ENCODE data around the gene ENPEP. TPM values are rescaled to one million over a fixed set of nuclear protein-coding genes. Genes with fewer than 3 reads are reported as not detected.
"Not testable (repeated sequence)": the region's sequence is repeated elsewhere in the genome, so short reads cannot be mapped to it uniquely, and the experiment has no call there.

The ENPEP gene, protein sequence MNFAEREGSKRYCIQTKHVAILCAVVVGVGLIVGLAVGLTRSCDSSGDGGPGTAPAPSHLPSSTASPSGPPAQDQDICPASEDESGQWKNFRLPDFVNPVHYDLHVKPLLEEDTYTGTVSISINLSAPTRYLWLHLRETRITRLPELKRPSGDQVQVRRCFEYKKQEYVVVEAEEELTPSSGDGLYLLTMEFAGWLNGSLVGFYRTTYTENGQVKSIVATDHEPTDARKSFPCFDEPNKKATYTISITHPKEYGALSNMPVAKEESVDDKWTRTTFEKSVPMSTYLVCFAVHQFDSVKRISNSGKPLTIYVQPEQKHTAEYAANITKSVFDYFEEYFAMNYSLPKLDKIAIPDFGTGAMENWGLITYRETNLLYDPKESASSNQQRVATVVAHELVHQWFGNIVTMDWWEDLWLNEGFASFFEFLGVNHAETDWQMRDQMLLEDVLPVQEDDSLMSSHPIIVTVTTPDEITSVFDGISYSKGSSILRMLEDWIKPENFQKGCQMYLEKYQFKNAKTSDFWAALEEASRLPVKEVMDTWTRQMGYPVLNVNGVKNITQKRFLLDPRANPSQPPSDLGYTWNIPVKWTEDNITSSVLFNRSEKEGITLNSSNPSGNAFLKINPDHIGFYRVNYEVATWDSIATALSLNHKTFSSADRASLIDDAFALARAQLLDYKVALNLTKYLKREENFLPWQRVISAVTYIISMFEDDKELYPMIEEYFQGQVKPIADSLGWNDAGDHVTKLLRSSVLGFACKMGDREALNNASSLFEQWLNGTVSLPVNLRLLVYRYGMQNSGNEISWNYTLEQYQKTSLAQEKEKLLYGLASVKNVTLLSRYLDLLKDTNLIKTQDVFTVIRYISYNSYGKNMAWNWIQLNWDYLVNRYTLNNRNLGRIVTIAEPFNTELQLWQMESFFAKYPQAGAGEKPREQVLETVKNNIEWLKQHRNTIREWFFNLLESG
- under 1 TPM in 1 of 6 donors, not detected in 5; 0.16 TPM for polyA plus RNA-seq (ENCODE audit: low read depth in 6 of 6)

- Mint-ChIP-seq H3K27me3 (peaks cover 9 to 42% (median 32%) of the 10 kb centered on the region in 3 donors), H3K27ac (peak within 1 kb of the TSS in 1 of 6 donors; percentile 60), H3K36me3 (peaks cover 0 to 4% of the 10 kb centered on the region in 2 donors), H3K9me3 (no peaks in the 10 kb centered on the region), H3K4me3 (no peak within 1 kb of the TSS), H3K4me1 (no peaks in the 10 kb centered on the region)
- no peak for ATAC-seq (ENCODE audit: low read depth in 2 of 2)
- DNase-seq, result no peak
Observed at GRCh38 chr4:110475881-110476818, at the start of gene ENPEP. Gene ENPEP, plus strand, starts transcription at chr4:110476155. Its CDS starts 260 bp downstream, at chr4:110476415.

DNA sequence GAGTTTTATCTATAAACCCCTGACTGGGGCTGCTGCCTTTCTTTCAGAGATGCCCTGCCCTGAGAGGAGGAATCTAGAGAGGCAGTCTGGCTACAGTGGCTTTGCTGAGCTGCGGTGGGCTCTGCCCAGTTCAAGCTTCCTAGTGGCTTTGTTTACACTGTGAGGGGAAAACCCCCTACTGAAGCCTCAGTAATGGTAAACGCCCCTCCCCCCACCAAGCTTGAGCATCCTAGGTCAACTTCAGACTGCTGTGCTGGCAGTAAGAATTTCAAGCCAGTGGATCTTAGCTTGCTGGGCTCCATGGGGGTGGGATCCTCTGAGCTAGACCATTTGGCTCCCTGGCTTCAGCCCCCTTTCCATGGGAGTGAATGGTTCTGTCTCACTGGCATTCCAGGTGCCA lies 44.1 kb upstream of the ENPEP start:
- not testable (repeated sequence) for H3K4me3 Mint-ChIP-seq; H3K36me3 Mint-ChIP-seq; H3K27ac Mint-ChIP-seq; ATAC-seq (ENCODE audit: low read depth in 2 of 2); H3K4me1 Mint-ChIP-seq; DNase-seq
- Mint-ChIP-seq H3K27me3 (peaks cover 0 to 11% (median 8%) of the 10 kb centered on the region in 3 donors), H3K9me3 (peaks cover 0 to 32% (median 5%) of the 10 kb centered on the region in 7 donors)

DNA sequence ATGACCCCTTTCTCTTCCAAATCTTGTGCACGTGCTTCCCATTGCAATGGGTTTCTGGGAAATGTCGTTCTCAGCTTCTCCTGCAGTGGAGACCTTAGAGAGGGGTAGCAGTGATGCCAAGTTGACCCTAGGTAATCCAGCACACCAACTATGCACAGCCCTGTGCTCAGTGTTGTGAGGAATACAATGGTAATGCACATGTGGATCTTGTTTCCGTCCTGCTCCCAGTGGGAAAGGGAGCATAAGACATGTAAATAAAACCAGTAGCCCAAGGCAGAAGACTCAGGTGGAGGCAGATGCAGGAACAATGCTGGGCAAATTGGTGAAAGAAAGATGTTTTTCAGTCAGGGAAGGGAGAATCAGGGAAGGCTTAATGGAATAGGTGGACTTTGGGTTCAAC lies 38.7 kb upstream of the ENPEP start:
- H3K9me3 Mint-ChIP-seq, result peaks cover 0 to 15% (median 0%) of the 10 kb centered on the region in 7 donors
- not testable (repeated sequence) for H3K36me3 Mint-ChIP-seq; DNase-seq; H3K27me3 Mint-ChIP-seq; ATAC-seq (ENCODE audit: low read depth in 2 of 2); H3K4me3 Mint-ChIP-seq; H3K27ac Mint-ChIP-seq; H3K4me1 Mint-ChIP-seq

GRCh38 chr4:110439209-110439608 lies 36.7 kb upstream of the ENPEP start:
- not testable (repeated sequence) for H3K9me3 Mint-ChIP-seq; DNase-seq; H3K4me3 Mint-ChIP-seq; ATAC-seq (ENCODE audit: low read depth in 2 of 2); H3K4me1 Mint-ChIP-seq; H3K36me3 Mint-ChIP-seq; H3K27ac Mint-ChIP-seq
- peaks cover 5 to 19% (median 6%) of the 10 kb centered on the region in 3 donors for H3K27me3 Mint-ChIP-seq

GRCh38 chr4:110442309-110442708 lies 33.6 kb upstream of the ENPEP start:
- ATAC-seq (ENCODE audit: low read depth in 2 of 2) (no peak), DNase-seq (no peak)
- Mint-ChIP-seq H3K9me3 (peaks cover 0 to 4% (median 0%) of the 10 kb centered on the region in 7 donors), H3K4me3 (no peak overlapping the region), H3K27ac (no peak overlapping the region), H3K36me3 (no peaks in the 10 kb centered on the region), H3K4me1 (no peaks in the 10 kb centered on the region), H3K27me3 (peaks cover 0 to 22% (median 8%) of the 10 kb centered on the region in 3 donors)

DNA sequence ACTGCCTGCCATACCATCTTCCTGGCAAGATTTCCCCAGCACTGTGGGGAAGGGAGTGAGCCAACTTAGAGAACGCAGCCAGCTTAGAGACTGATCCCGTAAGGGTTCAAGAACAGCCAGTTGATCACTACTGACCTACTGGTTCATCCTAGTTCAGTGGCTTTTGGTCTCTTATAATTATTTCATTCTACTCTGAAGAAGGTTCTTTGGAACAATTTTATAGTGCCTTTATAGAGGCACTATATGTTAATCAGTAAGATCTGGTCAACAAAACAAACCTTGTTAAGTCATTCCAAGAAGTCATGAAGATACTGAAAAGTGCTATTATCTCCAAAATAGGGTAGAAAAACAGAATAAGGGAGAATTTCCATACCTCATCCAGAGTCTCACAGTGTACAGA lies 33.2 kb upstream of the ENPEP start:
- ATAC-seq (ENCODE audit: low read depth in 2 of 2) (no peak), DNase-seq (no peak)
- no peaks in the 10 kb centered on the region for H3K36me3 Mint-ChIP-seq
- H3K4me3 Mint-ChIP-seq, result no peak overlapping the region
- H3K27ac Mint-ChIP-seq, result no peak overlapping the region
- H3K27me3 Mint-ChIP-seq, result peaks cover 0 to 22% (median 8%) of the 10 kb centered on the region in 3 donors
- H3K9me3 Mint-ChIP-seq, result peaks cover 0 to 4% (median 0%) of the 10 kb centered on the region in 7 donors
- H3K4me1 Mint-ChIP-seq, result no peaks in the 10 kb centered on the region

DNA sequence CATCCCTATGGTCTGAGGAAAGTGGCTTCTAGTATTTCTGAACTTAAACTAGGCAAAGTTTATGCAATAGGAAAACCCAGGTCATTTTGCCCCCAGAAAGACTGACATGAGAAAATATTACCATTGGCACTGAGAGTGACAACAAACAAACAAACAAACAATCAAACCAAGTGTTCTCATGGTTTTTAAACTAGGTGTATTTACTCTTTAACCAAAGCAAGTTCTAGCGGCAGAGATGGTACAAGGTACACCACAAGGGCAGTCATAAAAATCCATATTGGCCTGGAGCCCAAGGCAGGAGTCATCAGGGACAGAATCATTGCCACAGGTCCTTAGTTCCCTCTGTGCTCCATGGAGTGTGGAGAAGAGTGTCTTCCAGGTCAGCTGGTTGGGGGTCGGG lies 26.0 kb upstream of the ENPEP start:
- Mint-ChIP-seq H3K4me3 (no peak overlapping the region), H3K27me3 (peaks cover 0 to 15% (median 11%) of the 10 kb centered on the region in 3 donors), H3K9me3 (peaks cover 0 to 4% (median 0%) of the 10 kb centered on the region in 7 donors), H3K36me3 (no peaks in the 10 kb centered on the region), H3K4me1 (no peaks in the 10 kb centered on the region), H3K27ac (no peak overlapping the region)
- ATAC-seq (ENCODE audit: low read depth in 2 of 2) (no peak), DNase-seq (no peak)

DNA sequence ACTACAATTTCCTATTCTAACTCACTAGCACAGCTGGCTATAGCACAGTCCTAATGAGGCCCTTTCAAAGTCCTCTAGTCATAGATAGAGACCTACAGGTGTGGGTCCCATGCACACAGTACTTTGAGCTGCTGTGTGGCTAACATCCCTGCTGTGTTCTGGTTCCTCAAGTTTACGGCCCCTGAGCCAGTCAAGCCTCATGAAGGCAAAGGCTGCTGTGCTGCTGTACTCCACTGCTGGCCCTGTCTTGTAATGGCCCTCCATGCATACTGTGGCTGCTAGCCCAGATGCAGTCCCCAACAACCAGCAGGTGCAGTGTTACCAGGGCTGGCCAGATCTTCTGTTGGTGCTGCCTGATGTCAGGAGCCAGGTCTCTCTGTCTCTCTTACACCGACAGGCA lies 23.4 kb upstream of the ENPEP start:
- no peaks in the 10 kb centered on the region for H3K4me1 Mint-ChIP-seq
- H3K36me3 Mint-ChIP-seq, result no peaks in the 10 kb centered on the region
- ATAC-seq (ENCODE audit: low read depth in 2 of 2) (no peak), DNase-seq (no peak)
- no peaks in the 10 kb centered on the region for H3K9me3 Mint-ChIP-seq
- H3K4me3 Mint-ChIP-seq, result no peak overlapping the region
- H3K27ac Mint-ChIP-seq, result no peak overlapping the region
- H3K27me3 Mint-ChIP-seq, result peaks cover 0 to 34% (median 28%) of the 10 kb centered on the region in 3 donors

DNA sequence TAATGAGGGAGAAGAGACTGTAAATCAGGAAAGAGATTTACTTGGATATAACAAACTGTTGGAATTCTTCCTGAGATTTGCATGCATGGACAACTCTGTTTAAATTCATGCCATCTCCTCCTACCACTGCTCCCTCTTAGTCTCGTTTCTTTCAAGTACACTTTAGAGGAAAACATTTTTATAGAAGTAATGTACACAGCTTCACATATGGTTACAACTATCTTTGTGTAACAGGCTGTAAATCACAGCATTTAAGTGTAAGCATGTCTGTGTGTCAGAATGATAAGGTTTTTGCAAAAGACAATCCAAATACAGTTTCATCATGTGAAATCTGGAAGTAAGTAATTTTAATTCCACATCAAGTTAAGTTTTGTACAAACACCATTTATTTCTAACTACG lies 21.5 kb upstream of the ENPEP start:
- peaks cover 7 to 38% (median 29%) of the 10 kb centered on the region in 3 donors for H3K27me3 Mint-ChIP-seq
- DNase-seq, result no peak
- H3K27ac Mint-ChIP-seq, result no peak overlapping the region
- no peaks in the 10 kb centered on the region for H3K36me3 Mint-ChIP-seq
- no peaks in the 10 kb centered on the region for H3K9me3 Mint-ChIP-seq
- H3K4me3 Mint-ChIP-seq, result no peak overlapping the region
- no peak for ATAC-seq (ENCODE audit: low read depth in 2 of 2)
- no peaks in the 10 kb centered on the region for H3K4me1 Mint-ChIP-seq

- H3K9me3 Mint-ChIP-seq, result peaks cover 0 to 2% (median 0%) of the 10 kb centered on the region in 7 donors
- H3K36me3 Mint-ChIP-seq, result no peaks in the 10 kb centered on the region
- peaks cover 13 to 34% (median 32%) of the 10 kb centered on the region in 3 donors for H3K27me3 Mint-ChIP-seq
- H3K4me1 Mint-ChIP-seq, result no peaks in the 10 kb centered on the region
- DNase-seq (no peak), ATAC-seq (ENCODE audit: low read depth in 2 of 2) (no peak)
- H3K4me3 Mint-ChIP-seq, result no peak overlapping the region
- H3K27ac Mint-ChIP-seq, result no peak overlapping the region
Observed at GRCh38 chr4:110458494-110459266, 17.3 kb upstream of the ENPEP start.

- H3K4me1 Mint-ChIP-seq, result no peaks in the 10 kb centered on the region
- no peak for ATAC-seq (ENCODE audit: low read depth in 2 of 2)
- no peaks in the 10 kb centered on the region for H3K36me3 Mint-ChIP-seq
- H3K4me3 Mint-ChIP-seq, result peak overlapping the region in 1 of 8 donors; percentile 64
- H3K27me3 Mint-ChIP-seq, result peaks cover 13 to 29% (median 24%) of the 10 kb centered on the region in 3 donors
- H3K27ac Mint-ChIP-seq, result no peak overlapping the region
- no peak for DNase-seq
- peaks cover 0 to 2% (median 0%) of the 10 kb centered on the region in 7 donors for H3K9me3 Mint-ChIP-seq
Observed at GRCh38 chr4:110460074-110460746, 15.7 kb upstream of the ENPEP start.

Data from naive B cell (primary cell).